ENCODE measurements around the gene SDS. TPM values are rescaled to one million over a fixed set of nuclear protein-coding genes. Genes with fewer than 3 reads are reported as not detected.

SDS gene
- total and polyA plus RNA-seq, 9 donors: 0.20 to 12.8 (median 1.0) TPM; not detected in 2

DNA sequence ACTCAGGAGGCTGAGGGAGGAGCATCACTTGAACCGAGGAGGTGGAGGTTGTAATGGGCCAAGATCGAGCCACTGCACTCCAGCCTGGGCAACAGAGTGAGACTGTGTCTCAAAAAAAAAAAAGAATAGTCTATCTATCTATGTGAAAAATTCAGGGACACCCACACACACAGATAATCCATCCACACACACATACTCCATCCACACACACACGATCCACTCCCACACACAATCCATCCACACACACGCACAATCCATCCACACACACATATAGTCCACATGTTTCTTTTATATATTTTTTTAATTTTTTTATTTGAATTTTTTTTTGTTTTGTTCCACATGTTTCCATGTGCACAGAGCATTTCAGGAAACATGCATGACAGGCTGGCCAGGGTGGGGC, 3.3 kb downstream of the SDS start:
- H3K27me3 ChIP-seq: no peaks in the 10 kb centered on the region
- no peak overlapping the region for H3K4me3 ChIP-seq
- H3K9me3 ChIP-seq: no peaks in the 10 kb centered on the region
- H3K27ac ChIP-seq: no peak overlapping the region
- H3K36me3 ChIP-seq: no peaks in the 10 kb centered on the region
- 55 to 61% (median 60%) methylated on average over 4 of the region's 4 CpGs for WGBS, 3 donors
- TF ChIP-seq, protein P1, sequence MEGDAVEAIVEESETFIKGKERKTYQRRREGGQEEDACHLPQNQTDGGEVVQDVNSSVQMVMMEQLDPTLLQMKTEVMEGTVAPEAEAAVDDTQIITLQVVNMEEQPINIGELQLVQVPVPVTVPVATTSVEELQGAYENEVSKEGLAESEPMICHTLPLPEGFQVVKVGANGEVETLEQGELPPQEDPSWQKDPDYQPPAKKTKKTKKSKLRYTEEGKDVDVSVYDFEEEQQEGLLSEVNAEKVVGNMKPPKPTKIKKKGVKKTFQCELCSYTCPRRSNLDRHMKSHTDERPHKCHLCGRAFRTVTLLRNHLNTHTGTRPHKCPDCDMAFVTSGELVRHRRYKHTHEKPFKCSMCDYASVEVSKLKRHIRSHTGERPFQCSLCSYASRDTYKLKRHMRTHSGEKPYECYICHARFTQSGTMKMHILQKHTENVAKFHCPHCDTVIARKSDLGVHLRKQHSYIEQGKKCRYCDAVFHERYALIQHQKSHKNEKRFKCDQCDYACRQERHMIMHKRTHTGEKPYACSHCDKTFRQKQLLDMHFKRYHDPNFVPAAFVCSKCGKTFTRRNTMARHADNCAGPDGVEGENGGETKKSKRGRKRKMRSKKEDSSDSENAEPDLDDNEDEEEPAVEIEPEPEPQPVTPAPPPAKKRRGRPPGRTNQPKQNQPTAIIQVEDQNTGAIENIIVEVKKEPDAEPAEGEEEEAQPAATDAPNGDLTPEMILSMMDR (IDR thresholded peaks at IDR 0.05): no peak
- TF ChIP-seq POLR2A (IDR thresholded peaks at IDR 0.05): no peak
- no peak for TF ChIP-seq EP300 (IDR thresholded peaks at IDR 0.05)
- peaks cover 2% of the 10 kb centered on the region for H3K4me1 ChIP-seq (ENCODE audit: insufficient read depth)
- no peak for DNase-seq
- intact Hi-C loops (cut with DNase I): no loop called here

DNA sequence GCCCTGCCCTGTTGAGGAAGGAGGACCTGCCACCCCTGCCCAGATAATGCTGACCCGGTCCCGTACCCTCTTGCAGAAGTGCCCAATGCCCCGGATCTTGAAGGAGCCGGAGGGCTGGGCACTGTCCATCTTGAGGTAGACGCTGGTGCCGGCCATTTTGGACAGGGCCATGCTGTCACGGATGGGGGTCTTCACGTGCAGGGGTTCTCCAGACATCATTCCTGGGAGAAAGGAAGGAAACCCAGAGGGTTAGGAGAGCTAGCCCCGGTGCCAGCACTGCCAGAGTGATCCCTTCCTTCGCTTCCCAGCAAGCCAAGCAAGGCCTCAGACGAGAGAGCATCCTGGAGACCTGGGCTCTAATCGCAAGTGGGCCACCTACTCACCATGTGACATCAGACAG, 4.2 kb downstream of the SDS start:
- no peak for DNase-seq
- H3K27me3 ChIP-seq: no peaks in the 10 kb centered on the region
- intact Hi-C loops (cut with DNase I): no loop called here
- H3K4me3 ChIP-seq: no peak overlapping the region
- no peaks in the 10 kb centered on the region for H3K9me3 ChIP-seq
- no peak for TF ChIP-seq EP300 (IDR thresholded peaks at IDR 0.05)
- TF ChIP-seq POLR2A (IDR thresholded peaks at IDR 0.05): no peak
- TF ChIP-seq, protein P1 (IDR thresholded peaks at IDR 0.05): no peak
- WGBS, 3 donors: 81 to 89% (median 85%) methylated on average over 12 of the region's 12 CpGs
- H3K27ac ChIP-seq: no peak overlapping the region
- no peaks in the 10 kb centered on the region for H3K36me3 ChIP-seq
- peaks cover 2% of the 10 kb centered on the region for H3K4me1 ChIP-seq (ENCODE audit: insufficient read depth)

DNA sequence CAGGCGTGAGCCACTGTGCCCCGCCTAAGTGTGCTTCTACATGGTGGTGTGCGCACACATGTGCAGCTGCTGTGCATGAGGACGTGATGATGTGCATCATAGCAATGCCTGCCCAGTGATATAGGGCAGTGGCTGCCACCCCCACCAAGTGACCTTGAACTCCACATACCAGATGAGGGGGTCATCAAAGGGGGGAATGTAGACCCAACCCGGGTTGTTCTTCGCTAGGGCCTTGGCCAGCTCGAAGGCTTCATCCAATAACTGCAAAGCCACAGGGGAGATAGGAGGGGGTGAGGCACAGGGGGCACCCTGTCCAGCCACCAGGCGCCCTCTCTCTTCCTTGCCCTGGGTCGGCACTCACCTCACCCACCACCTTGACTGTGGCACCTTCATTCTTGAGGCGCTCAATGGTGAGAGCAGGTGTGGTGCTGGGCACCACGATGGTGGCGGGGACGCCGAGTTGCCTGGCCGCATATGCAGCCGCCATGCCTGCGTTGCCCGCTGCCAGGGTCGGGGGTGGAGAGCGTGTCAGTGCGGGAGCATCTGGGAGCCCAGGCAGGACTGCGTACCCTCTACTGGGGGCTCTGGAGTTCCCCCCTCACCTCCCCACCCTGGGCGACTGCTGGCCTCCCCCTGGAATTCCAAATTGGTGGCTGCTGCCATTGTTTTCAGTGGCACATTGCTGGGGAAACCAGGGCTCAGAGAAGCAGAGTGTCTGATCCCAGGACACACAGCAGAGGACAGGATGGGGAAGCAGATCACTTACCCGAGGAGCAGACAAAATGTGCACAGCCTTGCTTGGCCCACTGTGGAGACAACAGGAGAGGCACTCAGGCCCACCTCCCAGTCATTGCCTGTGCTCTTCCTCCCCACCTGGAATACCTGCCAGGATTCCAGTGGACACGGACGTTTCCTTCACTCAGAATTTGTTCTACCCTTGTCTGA, 5.1 kb downstream of the SDS start:
- no peaks in the 10 kb centered on the region for H3K9me3 ChIP-seq
- TF ChIP-seq POLR2A (IDR thresholded peaks at IDR 0.05) (no peak), EP300 (IDR thresholded peaks at IDR 0.05) (no peak)
- TF ChIP-seq, protein P1 (IDR thresholded peaks at IDR 0.05): no peak
- no peaks in the 10 kb centered on the region for H3K36me3 ChIP-seq
- H3K27me3 ChIP-seq: no peaks in the 10 kb centered on the region
- WGBS, 3 donors: 61 to 72% (median 62%) methylated on average over 24 to 26 of the region's 26 CpGs
- intact Hi-C loops (cut with DNase I): no loop called here
- no peak for DNase-seq
- no peak overlapping the region for H3K27ac ChIP-seq
- no peak overlapping the region for H3K4me3 ChIP-seq
- H3K4me1 ChIP-seq (ENCODE audit: insufficient read depth): peaks cover 2% of the 10 kb centered on the region

DNA sequence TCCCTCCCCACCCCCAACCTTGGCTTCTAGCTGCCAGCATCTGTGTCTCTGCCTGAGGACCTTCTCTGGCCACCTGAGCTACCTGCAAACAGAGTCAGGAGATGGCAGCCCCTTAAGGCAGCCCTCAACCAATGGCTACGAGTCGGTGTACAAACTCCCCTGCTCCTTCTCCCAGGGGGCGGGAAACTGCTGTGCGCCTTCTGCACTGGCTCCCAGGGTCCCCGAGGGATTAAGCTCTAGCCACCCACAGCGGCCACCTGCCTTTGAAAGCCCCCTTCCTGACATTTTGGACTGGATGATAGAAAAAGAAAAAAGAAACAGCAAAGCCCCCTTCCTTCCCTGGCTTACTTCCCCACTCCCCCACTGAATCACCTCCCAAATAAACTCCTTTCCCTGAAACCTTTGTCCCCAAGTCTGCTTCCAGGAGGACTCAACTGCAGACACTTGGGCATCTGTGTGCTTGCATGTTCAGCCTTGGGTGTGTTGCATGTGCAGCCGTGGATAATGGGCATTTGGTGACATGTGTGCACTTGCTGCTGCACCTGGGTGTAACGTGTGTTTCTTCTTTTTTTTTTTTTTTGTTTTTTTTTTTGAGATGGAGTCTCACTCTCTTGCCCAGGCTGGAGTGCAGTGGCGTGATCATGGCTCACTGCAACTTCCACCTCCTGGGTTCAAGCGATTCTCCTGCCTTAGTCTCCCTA, 6.0 kb downstream of the SDS start:
- Histone ChIP-seq H3K27ac (no peak overlapping the region), H3K4me1 (ENCODE audit: insufficient read depth) (no peaks in the 10 kb centered on the region), H3K27me3 (no peaks in the 10 kb centered on the region), H3K9me3 (no peaks in the 10 kb centered on the region), H3K36me3 (no peaks in the 10 kb centered on the region), H3K4me3 (no peak overlapping the region)
- intact Hi-C loops (cut with DNase I): no loop called here
- no peak for DNase-seq
- TF ChIP-seq EP300 (IDR thresholded peaks at IDR 0.05): no peak
- TF ChIP-seq POLR2A (IDR thresholded peaks at IDR 0.05): no peak
- TF ChIP-seq, protein P1 (IDR thresholded peaks at IDR 0.05): no peak
- WGBS, 3 donors: 33 to 45% (median 35%) methylated on average over 10 of the region's 10 CpGs

Data from ovary (tissue), 9 donors.